H1 (cell line): ENCODE results near the gene TGIF1.

Experiments
- CBX8 ChIP-seq: fragments of 300-800, 300-1000 bp; sonication (generic); IDR thresholded peaks from 2 replicates; pipeline ENCODE4 v1.7.1; 2016; ENCODE audit warnings: low read depth, low read length, borderline replicate concordance
- EZH2 ChIP-seq: fragments of 200-600 bp; sonication (generic); IDR thresholded peaks from 2 replicates; pipeline ENCODE4 v1.7.1; 2012; ENCODE audit warnings: low read depth, mild to moderate bottlenecking, moderate library complexity, low read length, inconsistent platforms; ENCODE audit not compliant: severe bottlenecking
- GABPA ChIP-seq: IDR thresholded peaks from 2 replicates; pipeline ENCODE4 v1.6.1; 2011; ENCODE audit warnings: mild to moderate bottlenecking, low read length, moderate library complexity, borderline replicate concordance; ENCODE audit not compliant: insufficient read depth
- NRF1 ChIP-seq: IDR thresholded peaks from 2 replicates; pipeline ENCODE4 v1.6.1; 2011; ENCODE audit warnings: mild to moderate bottlenecking, low read depth, low read length, improper control_type of control experiment
- POLR2A ChIP-seq, 2 experiments: IDR thresholded peaks; 1 replicate in 1 of 2; 2 replicates in 1 of 2; pipeline ENCODE4 v1.6.1; 2011; ENCODE audit warnings: low read depth in 2 of 2, low read length in 2 of 2, mild to moderate bottlenecking in 2 of 2; ENCODE audit errors: control extremely low read depth in 1 of 2
- RAD21 ChIP-seq, 2 experiments: IDR thresholded peaks in 1 of 2; conservative IDR thresholded peaks in 1 of 2; 2 replicates each; pipeline ENCODE4 v1.6.1; 2011; ENCODE audit warnings: low read depth in 2 of 2, low read length in 2 of 2, improper control_type of control experiment in 1 of 2, inconsistent platforms in 1 of 2, mild to moderate bottlenecking in 1 of 2, moderate library complexity in 1 of 2
- RFX5 ChIP-seq: IDR thresholded peaks from 2 replicates; pipeline ENCODE4 v1.6.1; 2011; ENCODE audit warnings: low read depth, low read length, improper control_type of control experiment, borderline replicate concordance
- SIN3A ChIP-seq, 2 experiments: IDR thresholded peaks in 1 of 2; conservative IDR thresholded peaks in 1 of 2; 2 replicates each; pipeline ENCODE4 v1.6.1; 2011 to 2012; ENCODE audit warnings: low read length in 2 of 2, improper control_type of control experiment in 1 of 2, low read depth in 1 of 2, mild to moderate bottlenecking in 1 of 2
- SP1 ChIP-seq: IDR thresholded peaks from 2 replicates; pipeline ENCODE4 v1.6.1; 2011; ENCODE audit warnings: low read depth, low read length
- TAF1 ChIP-seq: IDR thresholded peaks from 2 replicates; pipeline ENCODE4 v1.6.1; 2011; ENCODE audit warnings: mild to moderate bottlenecking, low read depth, low read length
- TF ChIP-seq, protein P1 (sequence below): IDR thresholded peaks from 2 replicates; pipeline ENCODE4 v1.6.1; 2011; ENCODE audit warnings: low read length, improper control_type of control experiment
- TF ChIP-seq, protein P2 (sequence below), 3 experiments: IDR thresholded peaks; 1 replicate in 2 of 3; 2 replicates in 1 of 3; pipeline versions ENCODE4 v1.5.1 to v1.6.1; 2011; ENCODE audit warnings: low read length in 3 of 3, mild to moderate bottlenecking in 3 of 3, inconsistent platforms in 2 of 3, low read depth in 1 of 3, moderate library complexity in 1 of 3; ENCODE audit not compliant: insufficient read depth in 1 of 3; ENCODE audit errors: control extremely low read depth in 1 of 3

DNA sequence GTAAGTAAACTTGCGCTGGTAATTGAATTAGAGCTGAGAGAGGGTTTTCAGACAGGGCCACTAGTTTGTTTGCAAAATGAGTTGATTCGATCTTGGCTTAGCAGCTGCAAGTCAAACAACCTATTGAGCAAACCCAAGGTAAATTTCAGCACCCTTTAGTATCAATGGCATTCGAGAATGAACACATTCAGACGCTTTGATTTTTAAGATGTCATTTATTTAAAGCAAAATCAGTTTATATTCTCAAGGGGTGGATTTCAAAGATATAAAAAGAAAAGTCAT is 44.2 kb downstream of the TGIF1 start:
- no peak for TF ChIP-seq NRF1
- TF ChIP-seq SIN3A (conservative IDR thresholded peaks at IDR 0.05 in 1 of 2, IDR thresholded peaks at IDR 0.05 in 1 of 2; ENCODE audit: low read depth in 1 of 2, low read length in 2 of 2), result no peak
- TF ChIP-seq GABPA, result no peak
- TF ChIP-seq SP1, result no peak
- no peak for TF ChIP-seq EZH2
- TF ChIP-seq RFX5, result no peak
- TF ChIP-seq, protein P1, sequence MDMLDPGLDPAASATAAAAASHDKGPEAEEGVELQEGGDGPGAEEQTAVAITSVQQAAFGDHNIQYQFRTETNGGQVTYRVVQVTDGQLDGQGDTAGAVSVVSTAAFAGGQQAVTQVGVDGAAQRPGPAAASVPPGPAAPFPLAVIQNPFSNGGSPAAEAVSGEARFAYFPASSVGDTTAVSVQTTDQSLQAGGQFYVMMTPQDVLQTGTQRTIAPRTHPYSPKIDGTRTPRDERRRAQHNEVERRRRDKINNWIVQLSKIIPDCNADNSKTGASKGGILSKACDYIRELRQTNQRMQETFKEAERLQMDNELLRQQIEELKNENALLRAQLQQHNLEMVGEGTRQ, result no peak
- TF ChIP-seq, protein P2, sequence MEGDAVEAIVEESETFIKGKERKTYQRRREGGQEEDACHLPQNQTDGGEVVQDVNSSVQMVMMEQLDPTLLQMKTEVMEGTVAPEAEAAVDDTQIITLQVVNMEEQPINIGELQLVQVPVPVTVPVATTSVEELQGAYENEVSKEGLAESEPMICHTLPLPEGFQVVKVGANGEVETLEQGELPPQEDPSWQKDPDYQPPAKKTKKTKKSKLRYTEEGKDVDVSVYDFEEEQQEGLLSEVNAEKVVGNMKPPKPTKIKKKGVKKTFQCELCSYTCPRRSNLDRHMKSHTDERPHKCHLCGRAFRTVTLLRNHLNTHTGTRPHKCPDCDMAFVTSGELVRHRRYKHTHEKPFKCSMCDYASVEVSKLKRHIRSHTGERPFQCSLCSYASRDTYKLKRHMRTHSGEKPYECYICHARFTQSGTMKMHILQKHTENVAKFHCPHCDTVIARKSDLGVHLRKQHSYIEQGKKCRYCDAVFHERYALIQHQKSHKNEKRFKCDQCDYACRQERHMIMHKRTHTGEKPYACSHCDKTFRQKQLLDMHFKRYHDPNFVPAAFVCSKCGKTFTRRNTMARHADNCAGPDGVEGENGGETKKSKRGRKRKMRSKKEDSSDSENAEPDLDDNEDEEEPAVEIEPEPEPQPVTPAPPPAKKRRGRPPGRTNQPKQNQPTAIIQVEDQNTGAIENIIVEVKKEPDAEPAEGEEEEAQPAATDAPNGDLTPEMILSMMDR (IDR thresholded peaks at IDR 0.05; ENCODE audit: control extremely low read depth in 1 of 3, insufficient read depth in 1 of 3, low read depth in 1 of 3, low read length in 3 of 3), result no peak
- no peak for TF ChIP-seq TAF1
- TF ChIP-seq POLR2A (IDR thresholded peaks at IDR 0.05; ENCODE audit: control extremely low read depth in 1 of 2, low read depth in 2 of 2, low read length in 2 of 2), result no peak
- TF ChIP-seq RAD21 (IDR thresholded peaks at IDR 0.05 in 1 of 2, conservative IDR thresholded peaks at IDR 0.05 in 1 of 2; ENCODE audit: low read depth in 2 of 2, low read length in 2 of 2), result no peak
- TF ChIP-seq CBX8, result no peak
